HL-60/S4 (cell line): ENCODE measurements around the gene PNCK.

ENCODE experiments used
- in situ Hi-C: fragments of 300-500 bp; cut with MboI; formaldehyde crosslinking; loops from 2 replicates; pipeline ENCODE4 v1.14.3; 2022; ENCODE audit warnings: low sequenced_read_pairs

Gene PNCK

DNA sequence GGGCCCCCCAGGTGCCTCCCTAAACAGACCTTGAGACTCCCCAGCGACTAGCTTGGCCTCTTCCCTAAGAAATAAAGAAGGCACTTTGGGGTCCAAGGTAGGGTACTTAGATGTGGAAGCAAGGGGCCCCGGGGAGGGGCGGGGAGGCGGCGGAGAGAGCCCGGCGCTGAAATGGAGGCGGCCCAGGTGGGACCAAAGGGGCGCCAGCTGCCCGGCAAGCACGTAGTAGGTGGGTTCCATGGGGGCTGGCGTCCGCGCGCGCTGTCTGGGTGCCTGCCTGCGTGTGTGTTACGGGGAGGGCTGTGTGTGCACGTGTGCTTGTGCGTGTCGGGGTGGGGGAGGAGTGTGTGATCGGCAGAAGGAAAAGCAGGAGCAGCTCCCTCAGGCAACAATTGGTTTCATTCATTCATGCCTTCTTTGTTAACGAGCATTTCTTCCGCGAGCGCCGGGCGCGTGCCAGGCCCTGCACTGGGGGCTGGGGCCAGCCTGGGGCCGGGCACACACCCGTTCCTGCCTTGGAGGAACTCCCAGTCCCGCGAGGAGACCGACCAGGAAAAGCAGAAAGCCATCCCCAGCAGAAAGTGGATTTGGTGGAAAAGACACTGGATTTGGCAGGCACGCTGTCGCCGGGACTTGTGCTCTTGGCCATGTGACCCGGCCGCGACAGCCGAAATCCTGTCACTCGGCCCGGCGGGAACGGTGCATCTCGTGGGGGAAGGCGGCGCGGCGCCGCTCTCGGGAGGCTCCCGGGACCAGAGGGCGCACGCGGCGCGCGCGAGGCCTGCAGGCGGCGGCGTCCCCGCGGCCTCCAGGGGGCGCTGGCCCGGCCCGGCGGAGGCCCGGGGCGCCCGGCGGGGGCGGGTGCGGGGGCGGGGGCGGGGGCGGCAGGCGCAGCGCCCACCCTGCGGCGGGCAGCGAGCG lies 29.9 kb downstream of the PNCK start:
- in situ Hi-C loops, result no loop called here

DNA sequence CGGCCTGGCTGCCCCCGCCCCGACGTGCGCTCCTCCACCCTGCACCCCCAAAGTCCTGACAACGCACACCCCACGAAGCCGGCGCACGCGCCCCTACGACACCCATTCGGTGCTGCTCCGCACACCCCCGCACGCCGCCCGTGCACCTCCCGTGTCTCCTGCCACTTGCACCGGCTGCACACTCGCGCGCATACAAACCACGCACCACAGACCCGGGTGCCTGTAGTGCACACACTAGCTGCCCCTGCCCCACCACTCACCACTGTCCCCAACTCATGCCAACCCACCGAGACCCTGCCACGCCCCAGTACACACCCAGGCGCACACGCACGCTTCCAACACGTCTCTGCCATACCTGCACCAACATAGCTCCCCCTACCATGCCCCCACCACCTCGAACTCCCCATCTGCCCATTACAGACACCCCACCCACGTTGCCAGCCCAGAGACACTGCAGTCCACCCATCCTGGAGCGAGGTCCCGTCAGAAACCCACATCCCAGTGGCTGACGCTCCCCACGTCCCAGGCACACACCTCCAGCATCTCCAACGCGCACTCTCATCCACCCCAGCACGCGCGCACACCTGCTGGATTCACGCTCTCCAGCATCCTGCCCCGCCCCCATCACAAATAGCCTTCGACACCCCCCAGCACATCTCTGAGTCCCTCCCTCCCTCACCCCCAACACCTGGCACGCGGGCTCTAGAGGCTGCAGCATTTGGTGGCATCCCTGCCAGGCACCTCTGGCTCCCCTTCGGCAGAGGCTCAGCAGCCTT lies 30.8 kb downstream of the PNCK start:
- in situ Hi-C loops, result no loop called here

DNA sequence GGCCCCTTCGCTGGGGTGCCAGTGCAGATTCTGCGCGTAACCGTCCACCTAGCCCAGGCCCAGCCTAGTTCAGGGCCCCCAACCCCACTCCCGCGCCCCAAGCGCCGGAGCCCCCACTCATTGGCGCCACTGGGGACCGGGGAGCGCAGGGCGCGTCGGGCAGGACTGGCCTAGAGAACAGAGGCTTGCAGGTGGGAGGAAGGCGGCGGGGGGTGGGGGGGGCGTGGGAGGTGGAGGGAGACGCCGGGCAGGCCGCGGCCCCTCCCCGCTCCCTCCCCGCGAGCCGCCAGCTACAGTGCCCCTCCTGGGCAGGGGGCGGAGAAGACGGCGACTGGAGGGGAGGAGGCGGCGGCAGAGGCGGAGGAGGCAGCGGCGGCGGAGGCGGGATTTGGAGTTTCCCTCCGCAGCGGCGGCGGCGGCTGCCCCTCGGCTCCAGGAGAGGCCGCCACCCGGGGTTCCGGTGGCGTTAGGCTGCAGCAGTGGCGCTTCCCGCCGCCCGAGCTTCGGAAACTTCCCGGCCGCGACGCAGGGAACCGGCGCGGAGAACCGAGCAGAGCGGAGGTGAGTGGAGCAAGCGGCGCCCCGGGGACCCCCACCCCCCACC lies 31.5 kb downstream of the PNCK start:
- in situ Hi-C loops, result no loop called here

DNA sequence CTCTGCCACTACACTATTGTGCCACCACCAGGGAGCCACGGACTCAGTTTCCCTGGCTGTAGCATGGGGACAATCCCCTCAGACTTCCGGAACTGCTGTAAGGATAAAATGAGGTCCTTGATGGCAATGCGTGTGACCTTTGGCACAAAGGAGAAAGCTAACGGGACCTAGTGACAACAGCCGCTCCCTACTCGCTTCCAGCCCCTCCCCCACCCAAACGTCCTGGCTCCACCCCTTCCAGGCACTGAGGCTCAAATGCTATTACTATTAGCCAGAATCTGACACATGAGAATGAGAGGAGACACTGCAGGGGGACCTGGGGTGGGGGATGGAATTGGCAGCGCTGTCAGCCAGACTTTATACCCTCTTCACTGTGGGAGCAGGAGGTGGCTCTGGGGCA lies 32.0 kb downstream of the PNCK start:
- in situ Hi-C loops, result no loop called here

DNA sequence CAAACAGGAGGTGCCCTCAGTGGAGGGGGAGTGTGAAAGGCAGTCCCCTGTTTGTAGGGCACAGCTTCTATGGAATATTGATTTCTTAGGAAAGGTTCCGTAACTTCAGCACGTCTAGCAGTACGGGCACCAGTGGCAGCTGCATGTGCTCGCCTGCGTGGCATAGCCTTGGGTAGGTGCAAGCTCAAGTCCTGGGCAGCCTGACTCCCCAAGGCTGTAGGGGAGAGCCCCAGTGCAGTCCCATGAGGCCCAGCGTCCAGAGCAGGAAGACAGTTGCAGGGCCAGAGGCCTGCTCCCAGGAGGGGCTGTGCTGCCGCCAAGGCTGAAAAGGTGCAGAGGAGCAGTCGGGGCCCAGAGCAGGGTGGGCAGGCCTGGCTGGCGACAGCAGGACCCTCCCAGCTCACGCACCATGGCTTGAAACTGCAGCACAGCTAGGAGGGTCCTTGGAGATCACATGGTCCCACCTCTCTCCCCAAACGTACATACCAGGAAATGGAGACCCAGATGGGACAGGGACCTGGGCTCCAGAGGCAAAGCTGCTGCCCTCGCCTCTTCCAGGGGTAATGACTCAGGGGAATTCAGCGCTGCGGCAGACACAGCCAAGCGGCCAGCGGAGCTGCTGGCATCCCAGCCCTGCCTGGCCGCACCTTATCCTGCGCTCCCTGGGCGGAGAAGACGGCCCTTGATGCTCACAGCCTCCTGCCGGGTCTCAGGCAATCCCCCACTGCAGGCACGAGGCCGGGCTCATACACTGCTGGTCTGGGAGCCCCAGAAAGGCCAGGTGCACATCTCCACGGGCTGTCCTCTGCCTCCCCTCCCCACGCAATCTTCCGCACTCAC lies 32.7 kb downstream of the PNCK start:
- in situ Hi-C loops, result no loop called here

DNA sequence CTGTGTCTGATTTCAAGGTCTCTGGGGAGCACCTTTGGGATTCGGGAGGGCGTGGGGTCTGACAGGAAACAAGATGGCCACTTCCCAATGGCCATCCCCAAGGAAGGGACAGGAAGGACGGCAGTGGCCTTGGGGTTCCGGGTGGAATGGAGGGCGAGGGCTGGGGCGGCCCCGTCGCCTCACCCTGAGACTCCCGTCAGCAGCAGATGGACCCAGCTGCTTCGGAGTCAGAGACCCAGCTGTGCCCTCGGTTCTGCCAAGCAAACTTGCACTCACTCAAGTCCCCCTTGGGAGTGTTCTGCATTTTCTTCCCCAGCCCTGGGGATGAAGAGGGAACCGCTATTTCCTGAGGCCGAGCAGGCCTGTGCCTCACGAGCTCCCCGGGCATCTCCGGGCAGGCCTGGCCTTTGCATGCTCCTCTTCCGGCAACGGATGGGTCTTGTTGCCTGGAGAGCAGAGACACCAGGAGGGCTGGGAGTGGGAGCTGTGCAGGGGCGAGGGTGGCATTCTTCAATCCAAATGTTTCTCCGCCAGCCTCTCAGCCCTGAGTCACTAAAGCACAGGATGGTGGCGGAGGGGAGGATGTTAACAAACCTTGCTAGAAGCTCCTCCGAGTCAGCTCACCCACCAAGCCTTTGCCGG lies 33.4 kb downstream of the PNCK start:
- in situ Hi-C loops, result no loop called here

DNA sequence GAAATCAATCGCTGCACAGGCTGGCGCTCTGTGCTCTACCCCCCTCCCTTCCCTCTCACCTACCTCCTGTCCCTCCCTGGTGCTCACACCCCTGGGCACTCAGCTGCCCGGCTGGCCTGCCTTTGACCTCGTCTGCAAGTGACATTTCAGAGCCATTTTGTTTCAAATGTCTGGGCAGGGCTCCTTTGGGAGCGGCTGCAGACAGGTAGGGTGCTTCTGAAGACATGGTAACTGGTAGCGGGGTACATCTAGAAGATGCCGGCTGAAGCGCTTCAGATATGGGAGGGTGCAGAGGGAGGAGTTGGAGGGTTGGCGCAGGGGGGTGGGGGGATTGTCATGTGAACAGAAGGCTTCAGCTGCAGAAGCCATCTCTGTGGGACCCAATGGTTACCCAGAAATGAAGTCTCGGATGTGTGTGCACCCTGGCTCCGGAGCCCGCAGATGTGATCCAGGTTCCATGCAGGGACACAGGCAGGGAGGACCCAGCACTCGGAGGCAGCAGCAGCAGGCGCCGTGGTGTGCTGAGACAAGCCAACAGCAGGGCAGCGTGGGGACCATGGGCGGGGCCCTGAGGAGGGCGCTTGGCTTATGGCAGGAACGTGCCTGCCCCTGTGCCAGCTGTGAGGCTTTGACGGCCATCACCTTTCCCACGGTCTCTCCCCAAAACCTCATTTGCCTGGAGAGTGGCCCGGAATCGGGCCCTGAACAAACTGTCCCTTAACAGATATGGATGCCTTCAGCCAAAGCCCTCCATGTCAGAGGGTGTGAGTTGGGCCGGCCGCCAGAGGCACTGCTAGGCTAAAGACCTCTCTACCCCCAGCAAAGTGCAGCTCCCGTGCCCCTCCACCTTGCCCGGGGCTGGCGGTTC lies 34.2 kb downstream of the PNCK start:
- in situ Hi-C loops, result no loop called here

DNA sequence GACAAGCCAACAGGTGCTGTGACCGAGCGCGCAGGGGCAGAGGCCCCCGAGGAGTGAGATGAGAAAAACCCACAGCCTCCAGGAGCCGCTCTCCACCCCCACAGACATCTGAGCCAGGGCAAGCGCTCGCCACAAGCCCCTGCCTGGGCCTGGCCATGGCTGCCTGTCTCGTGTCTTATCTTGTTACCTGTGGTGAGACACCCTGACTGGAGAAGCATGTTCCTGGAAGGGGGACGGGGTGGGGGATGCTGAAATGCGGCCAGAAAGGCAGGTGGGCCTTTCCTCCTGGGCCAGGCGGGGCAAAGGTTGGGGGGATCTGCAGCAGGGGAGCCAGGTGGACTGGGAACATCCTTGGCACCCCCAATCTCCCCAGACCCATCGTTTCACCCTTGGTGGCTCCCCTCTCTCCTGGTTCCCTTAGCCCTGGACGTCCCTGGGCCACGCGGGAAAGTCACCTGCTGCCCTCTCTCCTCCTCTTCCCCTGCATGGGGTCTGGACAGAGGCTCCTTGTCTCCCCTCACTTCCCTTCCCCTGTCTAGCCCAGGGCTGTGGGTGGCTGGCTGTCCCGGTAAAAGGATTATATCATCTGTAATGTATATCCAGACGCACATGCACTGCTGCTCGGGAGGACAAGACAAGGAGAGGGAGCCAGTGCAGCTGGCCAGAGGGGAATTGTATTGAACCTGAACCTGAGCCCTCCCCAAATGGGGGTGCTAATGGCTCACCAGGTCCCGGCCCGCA lies 35.0 kb downstream of the PNCK start:
- in situ Hi-C loops, result no loop called here

DNA sequence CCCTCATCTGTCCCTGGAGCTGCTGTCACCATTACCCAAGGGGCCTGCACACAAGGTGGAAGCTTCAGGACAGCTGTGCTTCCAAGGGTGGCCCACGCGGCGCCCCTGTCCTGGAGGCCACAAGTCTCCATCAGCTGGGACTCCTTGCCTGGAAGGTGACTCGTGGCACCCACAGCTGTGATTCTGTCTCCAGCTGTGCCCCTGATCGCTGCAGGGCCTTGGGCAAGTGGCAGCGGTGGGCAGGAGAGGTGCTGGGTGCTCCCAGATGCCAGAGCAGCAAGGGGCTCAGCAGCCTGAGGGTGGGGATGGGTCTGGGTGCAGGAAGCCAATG lies 35.6 kb downstream of the PNCK start:
- in situ Hi-C loops, result no loop called here

DNA sequence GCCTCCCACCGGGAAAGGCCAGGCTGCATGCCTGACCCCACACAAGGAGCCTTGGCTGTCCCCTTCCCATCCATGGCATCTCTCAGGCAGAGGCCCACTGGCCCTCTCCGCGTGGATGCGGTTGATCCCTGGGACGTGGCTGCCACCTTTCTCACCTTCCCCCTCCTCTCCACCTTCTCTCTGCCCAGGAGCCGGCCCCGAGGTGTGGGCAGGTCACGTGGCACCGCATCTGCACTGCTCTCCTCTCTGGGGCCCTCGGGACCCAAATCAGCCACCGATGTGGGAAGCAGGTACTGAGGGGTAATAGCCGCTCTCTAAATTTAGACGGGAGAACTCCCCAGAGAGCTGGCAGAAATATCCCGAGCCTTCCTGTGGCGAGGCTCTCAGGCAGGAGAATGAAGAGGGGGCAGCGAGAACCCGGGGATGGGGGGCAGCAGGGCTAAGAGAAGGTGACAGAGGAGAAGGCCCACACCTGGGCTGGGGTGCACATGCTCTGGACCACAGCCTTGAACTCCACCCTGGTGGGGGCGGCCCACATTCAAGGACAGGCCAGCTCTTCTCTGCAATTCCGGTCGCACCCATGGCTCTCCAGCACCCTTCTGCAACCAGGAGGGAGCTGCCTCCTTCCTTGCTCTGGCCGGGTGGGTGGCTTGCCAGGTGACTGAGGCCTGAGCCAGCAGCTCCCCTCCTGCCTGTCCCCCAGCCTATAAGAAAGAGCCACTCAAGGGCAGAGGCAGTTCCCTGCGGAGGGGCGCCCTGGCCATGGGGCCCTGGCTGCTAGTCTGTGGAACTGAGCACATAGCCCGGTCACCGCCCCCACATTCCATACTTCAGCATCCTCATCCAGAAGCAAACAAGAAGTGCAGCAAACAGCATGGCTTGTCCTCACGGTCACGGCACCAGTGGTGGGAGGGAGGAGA lies 36.2 kb downstream of the PNCK start:
- in situ Hi-C loops, result no loop called here

DNA sequence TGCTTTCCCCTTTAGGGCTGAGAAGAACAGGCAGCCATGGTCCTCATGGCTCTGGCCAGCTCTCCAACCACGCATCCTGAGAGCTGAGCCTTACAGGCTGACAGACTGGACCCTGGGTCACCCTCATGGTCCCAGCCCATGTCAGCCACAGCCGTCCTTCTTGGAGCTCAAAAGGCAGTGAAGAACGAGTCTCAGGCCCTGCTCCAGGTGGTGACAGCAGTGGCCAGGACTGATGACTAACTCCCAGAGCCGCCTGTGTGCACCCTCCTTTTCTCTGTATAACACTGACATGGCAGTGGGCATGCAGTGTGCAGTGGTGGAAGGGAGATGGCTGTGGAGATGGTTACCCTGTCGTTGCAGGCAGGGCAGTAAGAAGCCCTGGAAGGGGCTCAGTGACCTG lies 36.9 kb downstream of the PNCK start:
- in situ Hi-C loops, result no loop called here

DNA sequence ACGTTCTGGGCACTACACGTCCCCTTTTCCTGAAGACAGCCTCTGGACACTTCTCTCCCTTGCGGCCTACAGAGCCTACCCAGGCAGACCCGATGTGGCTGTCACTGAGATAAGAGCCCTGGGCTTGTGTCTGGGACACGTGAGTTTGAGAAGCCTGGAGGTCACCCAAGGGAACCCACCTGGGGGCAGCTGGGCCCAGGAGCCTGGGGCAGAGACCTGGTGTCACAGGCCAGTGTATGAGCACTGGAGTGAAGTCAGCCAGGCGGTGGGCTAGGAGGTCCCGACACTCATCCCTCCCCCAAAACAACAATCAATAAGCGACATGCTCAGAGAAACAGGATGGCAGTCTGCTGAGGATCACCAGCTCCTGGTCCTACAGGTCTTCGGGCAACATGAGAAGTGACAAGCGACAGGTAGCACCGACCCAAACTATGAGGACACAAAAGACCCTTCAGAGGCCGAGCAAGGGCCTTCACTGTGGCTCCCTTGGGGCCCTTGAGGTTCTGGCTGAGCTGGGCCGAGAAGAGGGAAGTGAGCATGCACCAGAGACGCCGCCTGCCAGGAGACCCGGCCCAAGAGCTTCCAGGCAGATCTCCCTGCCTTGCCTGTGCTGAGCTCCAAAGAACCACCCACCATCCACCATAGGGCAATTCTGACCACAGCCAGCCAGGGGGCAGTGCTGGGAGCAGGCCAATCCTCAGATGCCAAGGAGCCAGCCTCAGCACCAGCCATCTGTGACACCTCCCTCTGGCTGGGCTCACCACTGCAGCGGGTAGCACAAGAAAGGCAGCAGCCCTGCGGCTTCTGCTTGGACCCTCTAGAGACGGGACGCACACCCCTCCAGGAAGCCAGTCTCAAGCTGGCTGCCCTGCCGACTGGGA lies 37.6 kb downstream of the PNCK start:
- in situ Hi-C loops, result no loop called here

DNA sequence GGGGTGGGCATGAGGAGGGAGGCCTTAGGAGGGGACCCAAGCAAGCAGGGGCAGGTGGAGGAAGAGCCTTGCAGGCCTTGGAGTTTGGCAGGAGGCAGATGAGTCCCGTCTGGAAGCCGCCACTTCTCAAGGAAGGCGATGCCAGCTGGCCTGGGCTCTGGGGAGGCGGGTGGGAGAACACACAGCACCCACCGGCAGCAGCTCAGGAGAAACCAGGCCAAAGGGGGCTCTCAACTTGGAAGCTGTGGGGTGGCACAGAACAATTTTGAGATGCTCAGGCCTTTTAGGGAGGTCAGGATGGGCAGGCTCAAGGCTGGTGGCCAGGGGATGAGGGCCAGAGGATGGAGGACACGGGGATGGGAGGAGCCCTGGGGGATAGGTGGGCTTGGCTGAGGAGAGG lies 38.2 kb downstream of the PNCK start:
- in situ Hi-C loops, result no loop called here

DNA sequence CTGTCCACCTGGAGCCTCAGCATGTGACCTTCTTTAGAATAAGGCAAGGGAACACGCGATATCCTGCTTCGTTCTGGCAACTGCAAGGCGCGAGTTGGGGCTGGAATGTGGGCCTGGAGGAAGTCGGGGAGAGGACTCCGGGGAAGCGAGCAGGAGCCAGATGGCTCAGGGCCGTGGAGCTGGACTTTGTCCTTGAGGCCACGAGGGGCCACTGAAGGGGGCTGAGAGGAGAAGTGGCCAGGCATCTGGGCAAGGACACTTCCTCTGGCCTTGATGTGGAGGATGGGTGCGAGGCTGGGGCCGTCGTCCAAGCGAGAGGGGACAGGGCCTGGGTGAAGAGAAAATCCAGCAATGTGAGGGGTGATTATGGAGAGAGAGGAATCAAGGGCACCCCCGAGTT lies 38.8 kb downstream of the PNCK start:
- in situ Hi-C loops, result no loop called here

DNA sequence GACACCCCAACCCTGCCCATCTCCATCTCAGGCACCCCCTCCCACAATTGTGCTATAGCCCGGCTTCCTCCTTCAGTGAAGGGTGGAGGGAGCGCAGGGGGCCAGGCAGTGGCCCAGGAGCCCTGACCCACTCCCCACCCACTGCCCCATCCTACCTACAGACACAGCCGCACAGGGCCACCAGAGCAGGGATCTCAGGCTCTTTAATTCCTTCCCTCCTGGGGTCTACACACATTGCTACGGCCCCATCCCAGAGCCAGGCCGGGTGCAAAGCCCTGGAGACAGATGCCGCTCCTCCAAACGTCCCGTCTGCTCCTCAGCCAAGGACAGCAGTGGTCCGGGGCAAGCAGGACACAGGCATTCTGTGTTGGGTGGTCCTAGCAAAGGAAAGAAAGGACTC lies 39.4 kb downstream of the PNCK start:
- in situ Hi-C loops, result no loop called here

DNA sequence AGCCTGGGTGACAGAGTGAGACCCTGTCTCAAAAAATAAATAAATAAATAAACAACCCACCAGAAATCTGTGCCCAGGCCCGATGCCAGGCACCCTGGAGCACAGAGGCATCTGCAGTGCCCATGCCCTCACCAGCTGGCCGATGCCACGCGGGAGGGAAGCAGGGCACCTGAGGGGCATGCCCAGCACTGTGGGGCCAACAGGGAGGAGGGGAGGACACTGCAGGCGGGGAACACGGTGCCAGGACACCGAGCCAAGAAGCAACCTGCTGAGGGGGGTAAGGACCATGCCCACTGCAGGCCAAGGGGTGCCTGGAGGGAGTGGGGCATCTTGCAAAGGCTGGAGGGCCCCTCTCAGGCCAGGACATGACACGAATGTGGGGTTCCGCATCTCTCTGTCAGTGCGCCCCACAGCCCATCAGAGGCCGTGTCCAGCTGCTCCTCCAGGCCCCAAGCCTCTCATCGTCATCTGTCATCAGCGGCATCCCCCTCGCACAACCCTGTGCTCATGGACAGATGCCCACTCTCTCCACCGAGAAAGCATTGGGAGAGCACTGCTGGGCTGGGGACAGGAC lies 39.9 kb downstream of the PNCK start:
- in situ Hi-C loops, result no loop called here

DNA sequence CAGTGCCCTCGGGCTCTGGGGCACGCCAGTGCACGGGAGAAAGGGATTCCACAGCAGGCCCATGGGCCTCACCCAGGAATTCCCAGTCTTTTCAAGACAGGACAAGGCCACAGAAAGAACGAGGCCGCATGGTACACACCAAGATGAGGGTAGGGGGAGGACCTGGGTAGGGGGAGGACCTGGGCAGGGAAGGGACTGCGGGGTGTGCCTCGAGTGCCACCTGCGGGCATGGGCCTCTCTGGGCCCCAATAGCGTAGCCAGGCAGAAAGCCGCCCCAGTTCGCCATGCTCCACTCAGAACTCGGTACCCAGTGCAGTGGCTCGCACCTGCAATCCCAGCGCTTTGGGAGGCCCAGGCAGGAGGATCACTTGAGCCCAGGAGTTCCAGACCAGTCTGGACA lies 40.6 kb downstream of the PNCK start:
- in situ Hi-C loops, result no loop called here
